MCF 10A (cell line): ENCODE data around the gene TM7SF2. TPM values are rescaled to one million over a fixed set of nuclear protein-coding genes. Genes with fewer than 3 reads are reported as not detected.

ENCODE experiments used
- BruUV-seq: library from RNA; stranded (reverse); fragments of 400-500 nt; replicated peaks from 2 replicates; lab custom pipeline; 2021; lab: Mats Ljungman, UMichigan
- CTCF ChIA-PET: fragments of 300-600 bp; sonication (Branson Sonifier 250); formaldehyde crosslinking; extraction: SDS; loops from one replicate; lab custom pipeline; 2021; ENCODE audit warnings: antibody characterized with exemption, inconsistent platforms; lab: Yijun Ruan, JAX
- POLR2A ChIA-PET: fragments of 300-600, 350-650 bp; sonication (Branson Sonifier 250); formaldehyde crosslinking; extraction: SDS; loops from one replicate; lab custom pipeline; 2020; ENCODE audit warnings: antibody characterized with exemption, inconsistent platforms; lab: Yijun Ruan, JAX
- DNase-seq: peaks from one replicate; pipeline ENCODE4 v3.0.0-alpha.2; 2018; ENCODE audit not compliant: unreplicated experiment
- H3K27ac Mint-ChIP-seq: one replicate; pipeline ENCODE4 v1.8.0; 2022; ENCODE audit warnings: mild to moderate bottlenecking, low read depth, mixed read lengths; ENCODE audit not compliant: unreplicated experiment
- H3K27me3 Mint-ChIP-seq: one replicate; pipeline ENCODE4 v1.8.0; 2022; ENCODE audit warnings: mixed read lengths; ENCODE audit not compliant: insufficient read depth, unreplicated experiment
- H3K36me3 Mint-ChIP-seq: one replicate; pipeline ENCODE4 v1.8.0; 2022; ENCODE audit warnings: mild to moderate bottlenecking, moderate library complexity, mixed read lengths; ENCODE audit not compliant: insufficient read depth, unreplicated experiment
- H3K4me1 Mint-ChIP-seq: one replicate; pipeline ENCODE4 v1.8.0; 2022; ENCODE audit warnings: mixed read lengths; ENCODE audit not compliant: insufficient read depth, unreplicated experiment
- H3K4me3 Mint-ChIP-seq: one replicate; pipeline ENCODE4 v1.8.0; 2022; ENCODE audit warnings: mild to moderate bottlenecking, moderate library complexity, mixed read lengths; ENCODE audit not compliant: unreplicated experiment
- H3K9me3 Mint-ChIP-seq: one replicate; pipeline ENCODE4 v1.8.0; 2022; ENCODE audit warnings: mixed read lengths; ENCODE audit not compliant: unreplicated experiment
- CTCF ChIP-seq: fragments of 200-600 bp; IDR thresholded peaks from one replicate; pipeline ENCODE4 v1.8.0; 2022; ENCODE audit warnings: antibody characterized with exemption, mild to moderate bottlenecking; ENCODE audit not compliant: unreplicated experiment
- intact Hi-C: fragments of 100-400 bp; cut with micrococcal nuclease; formaldehyde crosslinking; loops from 2 replicates; pipeline ENCODE4 v1.14.1; 2022
- total RNA-seq: library from RNA; stranded (reverse); gene quantifications from 2 replicates; pipeline ENCODE4 v1.2.3, GENCODE V29; 2022

TM7SF2 gene
- total RNA-seq, 1 experiment from 2014 or later: 14.0 TPM

- no peaks in the 10 kb centered on the region for H3K9me3 Mint-ChIP-seq
- no peaks in the 10 kb centered on the region for H3K27me3 Mint-ChIP-seq
- POLR2A ChIA-PET: interaction anchor here (1.1 to 8.8 kb wide), 5 partner anchors 8 to 93 kb away, joined by 3 to 138 read pairs (median 10); partner anchors contain the start of genes CAPN1, SNX15, SYVN1 and TM7SF2
- no TSS peak for BruUV-seq
- CTCF ChIA-PET: interaction anchor here (0.8 to 1.6 kb wide), 3 partner anchors 106 to 335 kb away, joined by 3 to 5 read pairs (median 4); partner anchors contain the start of gene ARL2
- no peak overlapping the region for H3K27ac Mint-ChIP-seq
- no peak for DNase-seq
- intact Hi-C loops: loop anchor here (10.0 kb wide), 1 partner anchor 205 kb away; the partner anchor contains the start of gene ATG2A
- H3K4me1 Mint-ChIP-seq: peaks cover 11% of the 10 kb centered on the region
- H3K4me3 Mint-ChIP-seq: no peak overlapping the region
- TF ChIP-seq CTCF: no peak
- peaks cover 67% of the 10 kb centered on the region for H3K36me3 Mint-ChIP-seq
Measured at GRCh38 chr11:65119670-65119995, 8.0 kb downstream of the TM7SF2 start.

GRCh38 chr11:65120831-65121230, 9.2 kb downstream of the TM7SF2 start:
- Mint-ChIP-seq H3K27me3 (no peaks in the 10 kb centered on the region), H3K4me3 (peak overlapping the region; percentile 99), H3K36me3 (peaks cover 66% of the 10 kb centered on the region), H3K4me1 (peaks cover 11% of the 10 kb centered on the region), H3K27ac (peak overlapping the region; percentile 98), H3K9me3 (no peaks in the 10 kb centered on the region)
- ChIA-PET CTCF (interaction anchor here (0.8 to 2.8 kb wide), 6 partner anchors 9 to 432 kb away, joined by 3 to 19 read pairs (median 3); partner anchors contain the start of genes CAPN1, SNX15 and TM7SF2), POLR2A (interaction anchor here (0.6 to 8.8 kb wide), 16 partner anchors 9 to 432 kb away, joined by 3 to 138 read pairs (median 5); partner anchors contain the start of genes CAPN1, POLA2, SYVN1 and TM7SF2)
- intact Hi-C loops: no loop called here
- BruUV-seq: no TSS peak
- TF ChIP-seq CTCF: no peak
- DNase-seq: no peak

GRCh38 chr11:65121447-65121864, 9.8 kb downstream of the TM7SF2 start:
- TSS peak; percentile 65 for BruUV-seq
- Mint-ChIP-seq H3K27me3 (no peaks in the 10 kb centered on the region), H3K9me3 (no peaks in the 10 kb centered on the region), H3K36me3 (peaks cover 66% of the 10 kb centered on the region), H3K4me3 (peak overlapping the region; percentile 99), H3K27ac (peak overlapping the region; percentile 98), H3K4me1 (peaks cover 11% of the 10 kb centered on the region)
- CTCF ChIA-PET: interaction anchor here (0.6 to 2.8 kb wide), 10 partner anchors 9 to 433 kb away, joined by 3 to 19 read pairs (median 4); partner anchors contain the start of genes CAPN1, SAC3D1, SNX15 and TM7SF2
- TF ChIP-seq CTCF: no peak
- intact Hi-C loops: no loop called here
- POLR2A ChIA-PET: interaction anchor here (0.6 to 8.8 kb wide), 40 partner anchors 10 to 881 kb away, joined by 3 to 138 read pairs (median 4); partner anchors contain the start of genes ARL2, ATG2A, BANF1 and CAPN1
- DNase-seq: no peak

GRCh38 chr11:65121865-65122696, 10.4 kb downstream of the TM7SF2 start, which contains the start of the genes FAU and MRPL49:
Gene FAU (minus strand): TSS chr11:65122134. CDS start chr11:65121813, 321 bp downstream.
Gene MRPL49 (plus strand): TSS chr11:65122321. CDS start chr11:65122347, 26 bp downstream.
- TF ChIP-seq CTCF: no peak
- Mint-ChIP-seq H3K4me1 (peaks cover 11% of the 10 kb centered on the region), H3K36me3 (peaks cover 72% of the 10 kb centered on the region), H3K27me3 (no peaks in the 10 kb centered on the region), H3K9me3 (no peaks in the 10 kb centered on the region), H3K27ac (peak within 1 kb of the TSS; percentile 98), H3K4me3 (peak within 1 kb of the TSS; percentile 99)
- BruUV-seq: TSS peak; percentile 67
- ChIA-PET POLR2A (interaction anchor here (0.6 to 8.8 kb wide), 45 partner anchors 10 to 881 kb away, joined by 3 to 138 read pairs (median 4); partner anchors contain the start of genes ARL2, ATG2A, BANF1 and CAPN1), CTCF (interaction anchor here (0.6 to 2.8 kb wide), 8 partner anchors 9 to 274 kb away, joined by 3 to 19 read pairs (median 4); partner anchors contain the start of genes CAPN1, SAC3D1, SNX15 and TM7SF2)
- peak; percentile 96 for DNase-seq
- intact Hi-C loops: no loop called here
